HFFc6 (cell line): ENCODE results near the gene LHPP. TPM values are rescaled to one million over a fixed set of nuclear protein-coding genes. Genes with fewer than 3 reads are reported as not detected.

Experiments used
- DNase-seq: peaks from one replicate; pipeline ENCODE4 v3.0.0-alpha.2; 2018
- H3K27ac Mint-ChIP-seq: 2 replicates; pipeline ENCODE4 v1.8.0; 2020; ENCODE audit warnings: mild to moderate bottlenecking, mixed read lengths
- H3K27me3 Mint-ChIP-seq: 2 replicates; pipeline ENCODE4 v1.8.0; 2021; ENCODE audit warnings: mild to moderate bottlenecking, moderate library complexity, mixed read lengths; ENCODE audit not compliant: insufficient read depth
- H3K36me3 Mint-ChIP-seq: 2 replicates; pipeline ENCODE4 v1.8.0; 2021; ENCODE audit warnings: low read depth, mixed read lengths
- H3K4me1 Mint-ChIP-seq: 2 replicates; pipeline ENCODE4 v1.8.0; 2020; ENCODE audit warnings: low read depth, mixed read lengths
- H3K4me3 Mint-ChIP-seq: 2 replicates; pipeline ENCODE4 v1.8.0; 2020; ENCODE audit warnings: mild to moderate bottlenecking, moderate library complexity, mixed read lengths
- H3K9me3 Mint-ChIP-seq: 2 replicates; pipeline ENCODE4 v1.8.0; 2020; ENCODE audit warnings: mild to moderate bottlenecking, mixed read lengths
- CTCF ChIP-seq: fragments of 200-600 bp; sonication (generic); IDR thresholded peaks from 2 replicates; pipeline ENCODE4 v1.5.0; 2021; ENCODE audit warnings: antibody characterized with exemption, mild to moderate bottlenecking
- total RNA-seq, 6 experiments: library from RNA; stranded (reverse); fragmentation: NEBNext Ultra II Directional; extraction: Animal tissue kit (Norgen Biotek cat#: 25700); gene quantifications; 2 replicates in 1 of 6; 3 replicates in 5 of 6; pipeline ENCODE4 v1.2.3, GENCODE V29; 2021

The LHPP gene
- total RNA-seq, 6 experiments from 2014 or later = 12.5 to 17.3 (median 14.0) TPM

GRCh38 chr10:124568848-124569622 lies 107.4 kb downstream of the LHPP start:
- no peak overlapping the region for H3K27ac Mint-ChIP-seq
- no peak overlapping the region for H3K4me3 Mint-ChIP-seq
- H3K27me3 Mint-ChIP-seq = peaks cover 40% of the 10 kb centered on the region
- H3K9me3 Mint-ChIP-seq = no peaks in the 10 kb centered on the region
- no peak for TF ChIP-seq CTCF
- H3K36me3 Mint-ChIP-seq = no peaks in the 10 kb centered on the region
- DNase-seq = no peak
- H3K4me1 Mint-ChIP-seq = no peaks in the 10 kb centered on the region

- no peak overlapping the region for H3K4me3 Mint-ChIP-seq
- TF ChIP-seq CTCF = no peak
- H3K36me3 Mint-ChIP-seq = no peaks in the 10 kb centered on the region
- DNase-seq = no peak
- H3K4me1 Mint-ChIP-seq = no peaks in the 10 kb centered on the region
- H3K27ac Mint-ChIP-seq = no peak overlapping the region
- H3K9me3 Mint-ChIP-seq = no peaks in the 10 kb centered on the region
- H3K27me3 Mint-ChIP-seq = peaks cover 48% of the 10 kb centered on the region
Measured at GRCh38 chr10:124569623-124570470, 108.2 kb downstream of the LHPP start.

GRCh38 chr10:124570646-124571045 lies 109.0 kb downstream of the LHPP start:
- Mint-ChIP-seq H3K36me3 (no peaks in the 10 kb centered on the region), H3K4me1 (no peaks in the 10 kb centered on the region), H3K27ac (no peak overlapping the region), H3K9me3 (no peaks in the 10 kb centered on the region), H3K27me3 (peaks cover 49% of the 10 kb centered on the region), H3K4me3 (no peak overlapping the region)
- no peak for TF ChIP-seq CTCF
- no peak for DNase-seq

GRCh38 chr10:124572751-124573150 lies 111.1 kb downstream of the LHPP start:
- H3K4me3 Mint-ChIP-seq = no peak overlapping the region

More at GRCh38 chr10:124572751-124573150, 111.1 kb downstream of the LHPP start:
- Mint-ChIP-seq H3K27ac (no peak overlapping the region), H3K36me3 (no peaks in the 10 kb centered on the region), H3K4me1 (no peaks in the 10 kb centered on the region), H3K9me3 (no peaks in the 10 kb centered on the region), H3K27me3 (peaks cover 62% of the 10 kb centered on the region)
- no peak for DNase-seq
- TF ChIP-seq CTCF = no peak
